Keratinocyte (primary cell): ENCODE results near the gene MAP3K20.

Experiments
- CTCF ChIP-seq, 3 experiments: IDR thresholded peaks in 1 of 3; conservative IDR thresholded peaks in 1 of 3; optimal IDR thresholded peaks in 1 of 3; 2 replicates in 2 of 3; 3 replicates in 1 of 3; pipeline versions ENCODE3 to v1.5.1; 2011; ENCODE audit warnings: low read length in 3 of 3, mild to moderate bottlenecking in 3 of 3, moderate library complexity in 2 of 3, control low read depth in 1 of 3, inconsistent platforms in 1 of 3; ENCODE audit not compliant: insufficient read depth in 2 of 3; ENCODE audit errors: extremely low read depth in 1 of 3
- EZH2 ChIP-seq: IDR thresholded peaks from one replicate; pipeline ENCODE4 v1.6.1; 2012; ENCODE audit warnings: inconsistent platforms, mild to moderate bottlenecking, low read length, moderate library complexity

- no peak for TF ChIP-seq CTCF (optimal IDR thresholded peaks at IDR 0.05 in 1 of 3, IDR thresholded peaks at IDR 0.05 in 1 of 3, conservative IDR thresholded peaks at IDR 0.05 in 1 of 3; ENCODE audit: extremely low read depth in 1 of 3, insufficient read depth in 2 of 3, low read length in 3 of 3)
- no peak for TF ChIP-seq EZH2
These were observed 16.4 kb upstream of the MAP3K20 start for GRCh38 chr2:173059292-173059691.
